Activated T-cell treated with anti-CD3 and anti-CD28 coated beads, Interleukin-2, amount 50 U/mL, for 24 hours (primary cell): ENCODE results near the gene APC2.

ENCODE experiments used
- DNase-seq: peaks from one replicate; pipeline ENCODE4 v3.0.0-alpha.2; 2020
- H3K27ac Mint-ChIP-seq: 2 replicates; pipeline ENCODE4 v1.8.0; 2020; ENCODE audit warnings: mild to moderate bottlenecking, mixed read lengths
- H3K27me3 Mint-ChIP-seq: 2 replicates; pipeline ENCODE4 v1.8.0; 2020; ENCODE audit warnings: mixed read lengths
- H3K36me3 Mint-ChIP-seq: 2 replicates; pipeline ENCODE4 v1.8.0; 2020; ENCODE audit warnings: low read depth, mixed read lengths
- H3K4me1 Mint-ChIP-seq: 2 replicates; pipeline ENCODE4 v1.8.0; 2020; ENCODE audit warnings: low read depth, mixed read lengths
- H3K4me3 Mint-ChIP-seq: 2 replicates; pipeline ENCODE4 v1.8.0; 2020; ENCODE audit warnings: mild to moderate bottlenecking, moderate library complexity, mixed read lengths
- H3K9me3 Mint-ChIP-seq: 2 replicates; pipeline ENCODE4 v1.8.0; 2020; ENCODE audit warnings: mixed read lengths

The APC2 gene

DNA sequence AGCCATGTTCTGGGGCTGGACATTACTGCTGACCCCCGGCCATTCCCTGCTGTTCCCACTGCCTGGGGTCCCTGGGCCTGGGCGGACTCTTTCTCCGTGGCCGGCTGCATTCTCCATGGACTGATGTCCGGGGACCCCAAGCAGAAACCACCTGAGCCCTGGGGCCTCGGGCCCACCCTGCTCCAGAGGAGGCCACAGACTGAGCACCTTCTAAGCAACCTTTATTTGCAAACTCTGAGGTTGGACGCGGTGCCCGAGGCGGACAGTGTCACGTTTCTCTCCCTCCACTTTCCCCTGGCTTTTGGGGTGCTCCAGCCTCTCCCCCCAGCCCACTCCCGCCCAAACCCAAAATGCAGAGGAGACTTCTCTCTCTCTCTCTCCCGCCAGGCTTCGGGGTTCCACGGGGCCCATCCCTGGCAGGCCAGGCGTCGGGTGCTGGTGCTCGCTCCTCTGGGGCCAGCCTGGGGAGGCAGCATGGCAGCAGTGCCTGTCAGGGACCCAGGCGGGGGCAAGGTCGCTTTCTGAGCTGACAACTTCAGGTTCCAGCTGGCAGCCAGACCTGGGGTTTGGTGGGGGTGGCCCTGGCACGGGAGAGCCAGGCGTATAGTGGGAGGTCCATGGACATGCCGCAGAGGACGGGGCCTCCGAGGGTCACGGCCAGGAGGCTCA is 31.4 kb downstream of the APC2 start:
- Mint-ChIP-seq H3K4me3 (no peak overlapping the region), H3K36me3 (peaks cover 19% of the 10 kb centered on the region), H3K27me3 (no peaks in the 10 kb centered on the region), H3K9me3 (no peaks in the 10 kb centered on the region), H3K4me1 (peaks cover 22% of the 10 kb centered on the region), H3K27ac (no peak overlapping the region)
- DNase-seq = no peak

DNA sequence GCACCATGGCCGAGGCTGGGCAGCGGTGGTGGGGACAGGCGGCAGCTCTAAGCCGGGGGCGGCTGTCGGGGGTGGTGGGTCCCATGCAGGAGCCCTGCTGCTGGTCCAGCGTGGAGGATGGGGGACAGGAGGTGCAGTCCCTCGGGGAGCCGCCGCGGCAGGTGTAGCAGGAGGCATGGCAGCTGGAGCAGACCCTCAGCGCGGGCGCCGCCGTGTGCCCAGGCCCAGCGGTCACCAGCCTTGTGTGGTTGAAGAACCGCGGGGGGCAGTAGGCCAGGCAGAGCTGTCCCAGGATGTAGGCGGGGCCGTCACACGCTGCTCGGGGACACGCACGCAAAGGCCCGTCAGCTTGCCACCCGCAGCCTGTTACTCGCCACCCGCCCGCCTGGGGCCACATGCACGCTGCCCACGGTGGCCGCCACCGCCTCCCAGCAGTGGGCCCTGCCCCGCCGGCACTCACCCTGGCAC is 32.0 kb downstream of the APC2 start:
- Mint-ChIP-seq H3K9me3 (no peaks in the 10 kb centered on the region), H3K4me1 (peaks cover 17% of the 10 kb centered on the region), H3K4me3 (no peak overlapping the region), H3K36me3 (peaks cover 13% of the 10 kb centered on the region), H3K27me3 (no peaks in the 10 kb centered on the region), H3K27ac (no peak overlapping the region)
- no peak for DNase-seq

DNA sequence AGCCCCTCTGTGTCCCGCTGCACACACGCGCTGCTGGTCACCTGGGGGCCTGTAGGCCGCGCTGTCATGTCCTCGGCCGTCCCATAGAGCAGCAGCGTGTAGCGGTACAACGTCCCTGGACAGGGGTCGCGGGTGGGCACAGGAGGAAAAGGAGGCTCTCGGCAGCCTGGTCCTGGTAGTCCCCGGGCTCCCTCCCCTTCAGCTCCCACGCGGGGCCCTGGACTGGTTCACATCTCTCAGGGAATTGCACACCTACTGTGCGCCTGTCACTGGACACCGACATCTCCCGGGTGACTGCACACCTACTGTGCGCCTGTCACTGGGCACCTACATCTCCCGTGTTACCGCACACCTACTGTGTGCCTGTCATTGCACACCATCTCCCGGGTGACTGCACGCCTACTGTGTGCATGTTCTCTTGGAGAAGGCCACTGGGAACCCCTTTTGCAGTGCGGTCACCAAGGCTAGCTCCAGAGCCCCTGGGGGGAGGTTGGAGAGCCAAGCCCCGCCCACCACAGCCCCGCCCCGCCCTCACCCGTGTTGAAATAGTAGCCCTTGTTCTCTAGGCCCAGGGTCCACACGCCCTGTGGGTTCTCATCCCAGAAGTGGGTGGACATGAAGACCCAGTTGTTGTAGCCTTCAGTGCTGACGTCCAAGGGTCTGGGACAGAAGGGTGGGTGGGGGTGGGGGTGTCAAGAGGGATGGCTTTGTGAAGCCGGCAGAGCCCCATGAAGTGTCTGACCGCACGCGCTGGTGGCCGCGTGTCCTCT is 32.6 kb downstream of the APC2 start:
- no peak overlapping the region for H3K27ac Mint-ChIP-seq
- H3K9me3 Mint-ChIP-seq = no peaks in the 10 kb centered on the region

DNA sequence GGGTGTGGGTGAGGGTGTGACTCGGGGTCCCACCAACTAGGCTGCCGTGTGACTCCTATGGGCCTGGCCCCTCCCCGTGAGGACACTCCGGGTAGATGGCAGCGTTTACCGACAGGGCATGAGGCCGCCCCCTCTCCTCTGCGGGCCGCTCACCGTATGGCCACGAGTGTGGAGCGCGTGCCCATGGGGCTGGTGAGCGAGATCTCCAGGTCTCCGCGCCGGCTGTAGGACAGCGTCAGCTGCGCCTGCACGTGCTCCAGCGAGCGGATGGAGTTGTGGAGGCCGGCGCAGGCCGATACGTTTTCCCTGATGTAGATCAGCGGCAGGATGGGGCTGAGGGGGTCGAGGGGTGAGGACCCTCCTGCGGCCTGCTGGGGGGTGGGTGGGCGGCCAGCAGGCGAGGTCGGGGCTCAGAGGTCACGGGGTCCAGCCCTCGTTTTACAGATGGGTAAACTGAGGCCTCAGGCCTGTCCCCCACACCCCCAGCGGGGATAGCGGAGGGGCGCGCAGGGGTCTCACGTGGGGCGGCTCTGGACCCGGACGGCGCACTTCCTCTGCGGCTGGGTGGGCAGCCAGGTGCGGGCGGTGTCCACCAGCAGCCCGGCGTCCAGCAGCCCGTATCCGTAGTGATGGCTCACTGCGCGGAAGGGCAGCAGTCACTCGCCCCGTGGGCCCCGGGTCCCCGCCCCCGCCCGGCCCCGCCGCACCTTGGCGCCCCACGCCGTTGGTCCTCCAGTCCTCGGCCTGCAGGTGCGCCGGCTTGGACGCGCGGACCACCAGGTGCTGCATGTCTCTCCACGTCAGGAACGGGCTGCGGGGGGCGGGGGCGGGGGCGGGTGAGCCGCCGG is 33.4 kb downstream of the APC2 start:
- Mint-ChIP-seq H3K27me3 (no peaks in the 10 kb centered on the region), H3K9me3 (no peaks in the 10 kb centered on the region), H3K4me3 (no peak overlapping the region), H3K4me1 (peaks cover 6% of the 10 kb centered on the region), H3K27ac (no peak overlapping the region), H3K36me3 (peaks cover 4% of the 10 kb centered on the region)
- no peak for DNase-seq

More for the DNA sequence above, 32.6 kb downstream of the APC2 start:
- no peak for DNase-seq
- peaks cover 7% of the 10 kb centered on the region for H3K36me3 Mint-ChIP-seq
- H3K4me3 Mint-ChIP-seq = no peak overlapping the region
- H3K4me1 Mint-ChIP-seq = peaks cover 11% of the 10 kb centered on the region
- H3K27me3 Mint-ChIP-seq = no peaks in the 10 kb centered on the region

DNA sequence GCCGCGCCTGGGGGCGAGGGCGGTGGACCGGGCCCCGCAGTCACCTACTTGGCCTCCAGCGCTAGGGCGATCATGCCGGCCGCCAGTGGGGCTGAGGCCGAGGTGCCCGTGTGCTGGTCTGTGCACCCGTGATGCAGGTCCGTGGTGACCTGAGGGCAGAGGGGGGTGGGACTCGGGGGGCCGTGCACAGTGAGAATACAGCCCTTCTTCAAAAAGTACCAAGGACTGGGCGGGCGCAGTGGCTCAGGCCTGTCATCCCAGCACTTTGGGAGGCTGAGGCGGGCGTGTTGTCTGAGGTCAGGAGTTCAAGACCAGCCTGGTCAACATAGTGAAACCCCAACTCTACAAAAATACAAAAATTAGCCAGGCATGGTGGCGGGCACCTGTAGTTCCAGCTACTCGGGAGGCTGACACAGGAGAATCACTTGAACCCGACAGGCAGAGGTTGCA is 34.1 kb downstream of the APC2 start:
- Mint-ChIP-seq H3K4me1 (peaks cover 5% of the 10 kb centered on the region), H3K4me3 (no peak overlapping the region), H3K27me3 (no peaks in the 10 kb centered on the region), H3K36me3 (peaks cover 3% of the 10 kb centered on the region), H3K27ac (no peak overlapping the region), H3K9me3 (no peaks in the 10 kb centered on the region)
- DNase-seq = no peak

DNA sequence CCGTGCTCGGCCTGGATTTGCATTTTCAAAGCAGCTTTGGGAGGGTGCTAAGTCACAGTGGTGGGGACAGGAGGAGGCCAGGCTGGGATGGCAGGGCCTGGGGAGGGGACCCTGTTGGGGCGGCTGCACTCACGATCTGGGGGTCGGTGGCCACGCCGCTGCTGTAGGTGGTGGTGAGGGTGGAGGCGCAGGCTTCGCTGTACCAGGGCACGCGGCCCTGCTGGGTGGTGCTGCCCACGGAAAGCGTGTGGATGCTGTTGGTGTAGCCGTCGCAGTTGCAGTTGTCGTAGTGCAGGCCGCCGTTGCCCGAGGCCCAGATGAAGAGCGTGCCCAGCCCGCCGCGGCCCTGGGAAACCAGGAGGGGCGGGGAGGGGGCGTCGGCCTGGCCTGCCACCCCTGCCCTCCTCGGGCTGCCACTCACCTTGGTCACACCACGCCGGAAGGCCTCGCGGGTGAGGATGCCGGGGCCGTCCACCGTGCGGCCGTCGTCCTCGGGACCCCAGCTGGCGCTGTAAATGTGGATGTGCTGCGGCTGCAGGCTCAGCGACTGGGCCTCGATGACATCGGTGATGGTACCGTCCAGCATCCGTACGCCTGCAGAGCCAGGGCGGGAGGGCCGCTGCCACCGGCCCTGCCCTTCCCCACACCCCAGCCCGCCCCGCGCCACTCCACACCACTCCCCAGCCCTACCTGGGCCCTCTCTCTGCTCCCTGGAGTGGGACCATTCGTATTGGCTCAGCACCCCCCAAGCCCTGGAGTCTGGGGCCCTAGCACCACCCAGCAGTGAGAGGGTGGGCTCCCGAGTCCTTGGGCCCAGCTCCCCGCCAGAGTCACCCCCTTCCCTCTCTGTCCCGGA is 37.0 kb downstream of the APC2 start:
- peaks cover 5% of the 10 kb centered on the region for H3K27me3 Mint-ChIP-seq
- no peak overlapping the region for H3K4me3 Mint-ChIP-seq
- no peak overlapping the region for H3K27ac Mint-ChIP-seq
- H3K36me3 Mint-ChIP-seq = no peaks in the 10 kb centered on the region
- peaks cover 15% of the 10 kb centered on the region for H3K4me1 Mint-ChIP-seq
- DNase-seq = no peak
- no peaks in the 10 kb centered on the region for H3K9me3 Mint-ChIP-seq

DNA sequence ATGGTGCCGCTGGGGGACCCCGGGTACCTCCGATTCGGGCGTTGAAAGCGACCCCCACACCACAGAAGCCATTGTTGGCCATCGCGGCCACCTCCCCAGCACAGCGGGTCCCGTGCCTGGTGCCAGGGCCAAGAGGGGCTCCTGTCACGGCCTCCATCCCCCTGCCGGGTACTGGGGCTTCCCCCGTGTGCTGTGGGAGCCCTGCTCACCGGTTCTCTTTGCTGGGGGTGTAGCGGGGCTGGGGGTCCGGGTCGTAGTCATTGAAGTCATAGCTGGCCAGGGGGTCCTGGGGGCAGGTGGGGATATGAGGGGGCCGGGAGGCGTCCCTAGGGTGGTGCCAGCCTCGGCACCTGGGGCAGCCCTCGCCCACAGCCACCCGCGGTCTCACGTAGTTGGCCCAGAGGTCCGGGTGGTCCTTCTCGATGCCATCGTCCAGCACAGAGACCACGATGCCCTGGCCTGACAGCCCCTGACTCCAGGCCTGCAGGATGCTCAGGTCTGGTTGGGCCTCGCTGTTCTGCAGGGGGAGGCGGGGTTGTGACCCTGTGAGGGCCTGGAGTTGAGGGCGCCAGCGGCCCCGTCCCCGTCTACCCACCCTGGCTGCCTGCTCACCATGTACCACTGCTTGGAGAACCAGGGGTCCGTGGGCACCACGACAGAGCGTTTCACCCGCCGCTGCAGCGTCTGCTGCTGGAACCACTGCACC is 37.8 kb downstream of the APC2 start:
- Mint-ChIP-seq H3K9me3 (no peaks in the 10 kb centered on the region), H3K4me1 (peaks cover 17% of the 10 kb centered on the region), H3K27ac (no peak overlapping the region), H3K27me3 (peaks cover 6% of the 10 kb centered on the region), H3K4me3 (no peak overlapping the region), H3K36me3 (no peaks in the 10 kb centered on the region)
- no peak for DNase-seq

DNA sequence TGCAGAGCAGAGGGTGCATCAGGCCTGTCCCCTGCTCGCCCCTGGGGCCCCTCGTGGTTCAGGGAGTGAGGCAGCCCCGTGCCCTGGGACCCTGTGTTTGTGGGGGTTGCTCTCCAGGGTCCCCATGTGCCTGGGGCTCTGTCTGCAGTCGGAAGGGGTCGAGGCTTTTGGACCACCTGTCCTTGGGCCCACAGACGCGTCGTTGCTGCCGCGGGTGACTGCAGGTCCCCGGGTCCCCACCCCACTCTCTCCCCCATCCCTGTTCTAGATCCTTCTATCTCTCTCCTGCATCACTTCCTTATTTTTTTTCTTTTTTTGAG is 38.3 kb downstream of the APC2 start:
- Mint-ChIP-seq H3K27me3 (peaks cover 6% of the 10 kb centered on the region), H3K4me1 (peaks cover 17% of the 10 kb centered on the region), H3K27ac (no peak overlapping the region), H3K9me3 (no peaks in the 10 kb centered on the region), H3K4me3 (no peak overlapping the region), H3K36me3 (no peaks in the 10 kb centered on the region)
- no peak for DNase-seq

DNA sequence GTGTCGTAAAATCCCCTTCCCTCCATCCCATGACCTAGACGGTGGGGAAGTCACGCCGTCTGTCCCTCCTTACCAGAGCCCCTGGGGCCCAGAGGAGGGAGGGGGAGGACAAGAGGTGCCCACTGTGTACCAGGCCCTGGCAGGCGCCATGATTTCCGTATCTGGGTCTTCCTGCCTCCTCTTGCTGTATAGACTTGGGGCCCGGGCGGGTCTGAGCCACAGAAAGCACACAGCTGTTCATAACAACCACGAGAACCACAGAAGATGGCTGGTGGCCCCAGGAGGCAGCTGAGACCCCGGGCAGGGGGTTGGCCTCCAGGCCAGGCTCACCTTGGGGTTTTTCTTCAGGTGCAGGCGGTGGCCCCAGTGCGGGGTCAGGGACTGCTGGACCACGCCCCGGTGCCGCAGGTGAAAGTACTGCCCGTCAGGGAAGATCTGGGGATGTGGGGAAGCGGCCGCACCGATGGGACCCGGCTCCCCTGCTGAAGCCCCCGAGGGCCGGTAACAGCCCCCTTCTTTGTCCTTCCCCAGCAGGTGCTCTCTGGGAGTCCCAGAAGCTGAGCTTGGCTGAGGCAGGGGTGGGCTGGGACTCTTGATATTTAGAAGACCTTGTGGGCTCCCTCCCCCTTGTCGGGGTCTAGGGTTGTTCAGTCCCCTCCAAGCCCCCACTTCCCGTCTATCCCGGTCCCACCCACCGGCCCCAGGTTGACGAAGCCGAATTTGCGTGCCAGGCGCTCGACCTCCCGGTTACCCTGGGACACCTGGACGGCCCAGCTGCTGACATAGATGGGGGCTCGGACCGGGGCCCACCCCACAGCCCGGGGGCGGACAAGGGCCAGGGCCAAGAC is 39.8 kb downstream of the APC2 start:
- Mint-ChIP-seq H3K9me3 (no peaks in the 10 kb centered on the region), H3K4me3 (peak overlapping the region; percentile 57), H3K27ac (peak overlapping the region; percentile 44)

DNA sequence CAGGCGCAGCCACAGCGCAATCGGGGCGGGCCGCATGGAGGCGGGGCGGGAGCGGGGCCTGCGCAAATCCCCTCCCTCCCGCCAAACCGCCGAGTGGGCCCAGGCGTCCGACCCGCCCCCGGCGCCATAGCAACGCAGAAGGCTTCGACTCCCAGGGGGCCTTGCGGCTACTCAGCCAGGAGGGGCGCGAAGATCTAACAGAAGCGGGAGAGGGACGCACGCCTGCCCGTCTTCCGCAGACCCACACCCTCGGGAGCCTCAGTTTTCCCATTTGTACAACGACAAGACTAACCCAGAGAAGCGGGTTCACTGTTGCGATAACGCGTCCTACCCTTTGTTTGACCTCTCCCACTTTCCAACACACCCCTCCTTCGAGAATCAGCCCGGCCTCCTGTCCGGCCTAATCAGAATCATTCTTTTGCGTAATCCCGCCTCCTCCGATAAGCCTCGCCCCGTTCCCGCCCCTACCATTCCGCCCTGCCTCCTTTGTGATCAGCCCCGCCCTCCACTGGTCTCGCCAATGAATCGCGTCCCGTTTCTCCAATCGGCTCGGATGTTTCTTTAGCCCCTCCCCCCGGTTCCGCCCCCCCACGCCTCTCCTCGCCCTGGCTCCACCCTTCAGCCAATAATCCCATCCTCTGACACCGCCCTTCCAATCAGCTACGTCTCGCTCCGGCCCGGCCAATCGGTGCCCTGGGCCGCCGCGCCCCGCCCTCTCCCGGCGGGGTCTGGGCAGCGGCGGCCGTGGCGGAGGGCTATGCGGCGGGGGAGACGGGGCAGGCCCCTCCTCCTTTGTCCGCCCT is 40.6 kb downstream of the APC2 start, which contains the start of gene PCSK4:
TSS of gene PCSK4 (minus strand) at position 40 of the 803 bp plus-strand sequence. CDS start at position 36, 4 bp downstream.
- peak; percentile 98 for DNase-seq
- peaks cover 17% of the 10 kb centered on the region for H3K4me1 Mint-ChIP-seq
- peaks cover 6% of the 10 kb centered on the region for H3K27me3 Mint-ChIP-seq
- no peaks in the 10 kb centered on the region for H3K36me3 Mint-ChIP-seq
- H3K9me3 Mint-ChIP-seq = no peaks in the 10 kb centered on the region
- peak within 1 kb of the TSS; percentile 97 for H3K27ac Mint-ChIP-seq
- peak within 1 kb of the TSS; percentile 81 for H3K4me3 Mint-ChIP-seq

More for the DNA sequence above, 39.8 kb downstream of the APC2 start:
- DNase-seq = no peak
- Mint-ChIP-seq H3K36me3 (no peaks in the 10 kb centered on the region), H3K4me1 (peaks cover 17% of the 10 kb centered on the region), H3K27me3 (peaks cover 6% of the 10 kb centered on the region)

DNA sequence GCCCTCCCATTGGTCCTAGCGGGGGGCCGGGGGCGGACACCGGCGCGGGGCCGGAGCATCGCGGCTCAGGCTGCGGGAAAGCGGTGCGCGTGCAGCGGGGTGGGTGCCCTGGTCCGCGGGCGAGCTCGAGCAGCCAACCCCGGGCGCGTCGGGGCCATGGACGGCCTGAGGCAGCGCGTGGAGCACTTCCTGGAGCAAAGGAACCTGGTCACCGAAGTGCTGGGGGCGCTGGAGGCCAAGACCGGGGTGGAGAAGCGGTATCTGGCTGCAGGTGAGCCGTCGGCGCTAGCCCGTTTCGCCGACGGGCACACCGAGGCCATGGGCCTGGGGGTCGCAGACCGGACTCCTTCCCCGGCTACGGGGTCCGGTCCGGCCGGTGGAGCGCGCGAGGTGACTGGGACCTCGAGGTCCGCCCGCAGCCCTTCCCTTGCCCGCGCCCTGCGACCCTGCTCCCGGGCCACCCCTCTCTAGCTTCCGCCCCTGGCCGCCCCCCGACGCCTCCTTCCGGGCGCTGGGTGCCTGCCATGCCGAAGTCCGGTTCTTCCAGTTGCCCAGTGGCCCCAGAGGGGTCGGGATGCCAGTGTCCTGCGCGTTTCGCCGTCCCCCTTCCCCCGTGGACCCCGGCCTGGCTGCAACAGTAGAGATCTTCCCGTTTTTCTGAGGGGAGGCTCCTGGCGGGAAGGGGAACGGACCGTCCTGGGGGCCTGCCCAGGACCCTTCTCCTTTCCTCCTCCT is 41.4 kb downstream of the APC2 start, which contains the start of gene REEP6:
TSS of gene REEP6 (plus strand) at position 68 of the 735 bp plus-strand sequence. CDS start at position 157, 89 bp downstream.
- Mint-ChIP-seq H3K4me1 (peaks cover 17% of the 10 kb centered on the region), H3K9me3 (no peaks in the 10 kb centered on the region), H3K4me3 (peak within 1 kb of the TSS; percentile 81), H3K27ac (peak within 1 kb of the TSS; percentile 97), H3K36me3 (no peaks in the 10 kb centered on the region), H3K27me3 (peaks cover 6% of the 10 kb centered on the region)
- DNase-seq = no peak

DNA sequence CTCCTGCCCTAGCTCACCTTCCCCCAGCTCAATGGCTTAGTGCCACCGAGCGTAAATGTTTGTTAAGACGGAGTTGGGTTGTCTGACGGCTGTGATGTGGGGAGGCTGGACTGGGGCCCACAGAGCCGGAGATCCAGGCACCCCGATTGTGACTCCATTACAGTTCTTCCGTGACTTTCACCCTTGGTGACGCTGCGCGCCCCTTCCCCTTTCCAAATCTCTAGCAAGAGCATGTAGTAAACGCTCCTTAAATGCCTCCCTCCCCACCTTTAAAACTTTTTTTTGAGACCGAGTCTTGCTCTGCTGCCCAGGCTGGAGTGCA is 41.9 kb downstream of the APC2 start:
- no peak for DNase-seq
- peaks cover 6% of the 10 kb centered on the region for H3K27me3 Mint-ChIP-seq
- no peak overlapping the region for H3K27ac Mint-ChIP-seq
- peak overlapping the region; percentile 67 for H3K4me3 Mint-ChIP-seq
- H3K4me1 Mint-ChIP-seq = peaks cover 17% of the 10 kb centered on the region
- no peaks in the 10 kb centered on the region for H3K9me3 Mint-ChIP-seq
- H3K36me3 Mint-ChIP-seq = no peaks in the 10 kb centered on the region
